ENCODE results near the gene NEUROD1.

NEUROD1 gene

DNA sequence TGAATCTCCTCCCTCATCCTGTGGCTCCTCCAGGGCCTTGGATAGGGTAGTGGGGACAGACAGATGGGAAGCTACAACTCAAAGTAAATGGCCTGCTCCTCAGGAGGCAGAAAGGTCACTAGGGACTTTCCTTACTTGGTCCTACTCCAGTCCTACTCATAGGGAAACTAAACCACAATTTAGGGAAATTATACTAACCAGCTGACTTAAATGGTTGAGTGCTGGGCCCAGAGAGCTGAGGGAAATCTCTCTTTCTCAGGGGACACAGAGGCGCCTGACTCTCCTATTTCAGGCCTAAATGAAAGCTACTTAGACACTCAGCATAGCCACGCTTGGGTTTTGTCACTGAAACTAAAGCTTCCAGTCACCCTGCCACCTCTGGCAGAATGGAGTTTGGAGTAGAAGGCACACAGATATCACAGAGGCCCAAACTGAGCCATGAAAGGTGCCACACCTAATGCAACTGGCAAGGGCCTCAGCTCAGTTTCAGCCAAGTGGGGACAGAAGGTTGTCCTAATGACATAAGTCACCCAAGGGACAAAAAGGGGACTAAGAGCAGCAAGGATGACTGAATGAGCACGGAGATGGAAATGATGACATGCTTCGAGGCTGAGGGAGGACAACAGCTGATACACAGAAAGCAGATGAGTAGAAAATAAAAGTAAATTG lies 47.5 kb downstream of the NEUROD1 start:
- DNase-seq = no peak

DNA sequence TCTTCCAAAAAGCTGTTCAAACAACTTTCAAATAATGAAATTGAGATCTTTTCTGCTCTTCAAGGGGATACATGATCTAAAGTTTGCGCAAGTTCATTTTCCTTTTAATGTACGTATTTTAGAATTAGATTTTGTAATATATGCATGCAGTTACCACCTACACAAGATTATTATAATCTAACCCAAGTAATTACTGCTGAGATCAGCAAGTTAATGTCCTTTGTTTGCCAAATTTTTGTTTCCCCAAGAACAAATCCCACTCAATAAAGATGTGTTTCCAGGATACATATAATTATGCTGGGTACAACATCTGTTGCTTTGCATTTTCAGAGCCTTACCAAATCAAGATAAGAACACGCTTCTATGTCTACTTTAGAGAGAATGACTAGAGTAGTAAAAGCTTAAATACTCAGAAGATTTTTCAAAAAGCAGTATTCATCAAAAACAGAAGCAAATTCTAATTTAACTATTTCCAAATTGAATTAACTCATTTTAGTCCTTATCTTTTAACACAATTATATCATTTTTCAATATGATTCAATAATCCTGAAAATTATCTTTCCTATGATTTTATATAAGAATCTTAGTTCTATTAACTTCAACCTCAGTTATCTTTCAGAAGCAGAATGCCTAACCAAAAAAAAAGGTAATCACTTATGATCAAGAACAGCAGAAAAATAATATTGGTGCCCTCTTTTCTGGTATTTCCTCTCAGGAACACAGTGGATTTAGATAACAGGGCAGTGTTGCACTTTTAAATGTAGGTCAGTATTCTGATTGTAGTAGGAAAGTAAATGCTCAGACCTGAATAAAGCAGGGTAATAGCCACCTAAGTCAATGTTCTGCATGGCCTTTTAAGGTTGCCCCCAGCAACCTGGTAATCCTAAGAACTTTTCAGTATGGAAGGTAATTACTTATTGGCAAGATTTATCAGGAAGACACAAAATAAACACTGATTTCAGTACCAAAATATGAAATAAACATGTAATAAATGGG lies 51.4 kb downstream of the NEUROD1 start:
- DNase-seq = no peak

DNA sequence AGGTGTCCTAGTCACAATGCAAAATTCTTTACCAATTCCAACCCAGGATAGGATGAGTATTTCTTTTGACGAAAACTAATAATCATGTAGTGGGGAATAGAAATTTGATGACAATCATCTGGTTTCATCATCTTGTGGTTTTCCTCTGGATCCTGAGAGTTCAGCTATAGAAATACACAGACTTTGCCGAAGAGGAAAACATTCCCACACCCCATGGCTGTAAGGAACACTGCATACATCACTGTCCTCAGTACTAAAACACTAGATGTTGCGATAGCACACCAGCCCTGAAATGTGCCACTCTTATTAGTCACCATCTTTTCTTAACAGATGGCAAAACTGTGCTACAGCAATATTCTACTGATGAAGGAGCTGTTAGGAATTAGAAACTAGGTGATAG lies 52.8 kb downstream of the NEUROD1 start:
- DNase-seq = no peak

DNA sequence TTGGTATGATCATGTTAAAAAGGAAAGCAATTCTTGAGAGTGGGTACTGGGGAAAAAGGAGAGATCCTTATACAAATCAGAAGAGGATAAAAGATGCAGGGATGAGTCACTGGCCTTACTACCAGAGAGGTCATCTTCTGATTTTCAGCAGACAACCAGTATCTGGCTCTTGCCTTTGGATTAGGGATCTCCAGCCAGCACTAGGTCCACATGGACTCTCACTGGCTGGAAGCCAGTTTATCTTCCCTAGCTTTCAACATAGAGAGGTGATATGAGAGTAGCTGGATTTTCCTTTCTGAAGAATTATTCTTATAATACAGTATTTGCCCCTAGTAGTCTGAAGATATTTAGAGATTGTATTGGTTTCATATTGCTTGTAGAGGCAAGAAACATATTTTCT lies 53.6 kb downstream of the NEUROD1 start:
- DNase-seq = no peak
